Measurements from ENCODE around the gene PIP4K2B.

DNA sequence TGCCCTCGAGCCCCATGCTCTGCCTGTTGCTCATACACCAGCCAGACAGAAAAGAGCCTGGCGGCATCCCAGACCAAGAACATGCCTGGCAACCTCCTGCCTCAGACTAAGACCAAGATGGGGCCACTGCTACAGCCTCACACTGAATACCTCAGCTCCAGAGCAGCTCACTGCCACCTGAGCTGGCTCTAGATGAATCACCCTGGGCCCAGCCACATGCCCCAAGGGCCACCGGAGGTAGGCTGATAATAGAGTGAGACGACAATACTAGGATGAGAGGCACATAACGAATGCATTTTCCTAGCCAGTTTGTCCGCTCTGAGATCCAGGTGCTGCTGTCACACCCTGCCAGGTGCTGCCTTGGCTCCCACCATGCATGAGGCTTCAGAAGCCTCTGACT lies 13.0 kb downstream of the PIP4K2B start:
- no peak for TF ChIP-seq POLR2AphosphoS5 (IDR thresholded peaks at IDR 0.05; ENCODE audit: insufficient read depth in 1 of 2, low read depth in 1 of 2)
- TF ChIP-seq, protein P1, sequence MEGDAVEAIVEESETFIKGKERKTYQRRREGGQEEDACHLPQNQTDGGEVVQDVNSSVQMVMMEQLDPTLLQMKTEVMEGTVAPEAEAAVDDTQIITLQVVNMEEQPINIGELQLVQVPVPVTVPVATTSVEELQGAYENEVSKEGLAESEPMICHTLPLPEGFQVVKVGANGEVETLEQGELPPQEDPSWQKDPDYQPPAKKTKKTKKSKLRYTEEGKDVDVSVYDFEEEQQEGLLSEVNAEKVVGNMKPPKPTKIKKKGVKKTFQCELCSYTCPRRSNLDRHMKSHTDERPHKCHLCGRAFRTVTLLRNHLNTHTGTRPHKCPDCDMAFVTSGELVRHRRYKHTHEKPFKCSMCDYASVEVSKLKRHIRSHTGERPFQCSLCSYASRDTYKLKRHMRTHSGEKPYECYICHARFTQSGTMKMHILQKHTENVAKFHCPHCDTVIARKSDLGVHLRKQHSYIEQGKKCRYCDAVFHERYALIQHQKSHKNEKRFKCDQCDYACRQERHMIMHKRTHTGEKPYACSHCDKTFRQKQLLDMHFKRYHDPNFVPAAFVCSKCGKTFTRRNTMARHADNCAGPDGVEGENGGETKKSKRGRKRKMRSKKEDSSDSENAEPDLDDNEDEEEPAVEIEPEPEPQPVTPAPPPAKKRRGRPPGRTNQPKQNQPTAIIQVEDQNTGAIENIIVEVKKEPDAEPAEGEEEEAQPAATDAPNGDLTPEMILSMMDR (IDR thresholded peaks at IDR 0.05) = no peak
- no peak for TF ChIP-seq POLR2A (IDR thresholded peaks at IDR 0.05)

Measured in vagina (tissue), 2 donors.